Lung (tissue), 12 donors: ENCODE measurements around the gene AHCTF1. TPM values are rescaled to one million over a fixed set of nuclear protein-coding genes. Genes with fewer than 3 reads are reported as not detected.

Source experiments
- ATAC-seq: fragments of 200-7000 bp; cut with Tn5 transposase; one replicate; pipeline ENCODE4 v1.9.1; 2020; ENCODE audit warnings: moderate number of reproducible peaks; ENCODE audit not compliant: insufficient read depth, low FRiP score
- DNase-seq, 3 donors: peaks; one replicate each; pipeline ENCODE4 v3.0.0-alpha.2; 2013 to 2017
- H3K27ac ChIP-seq, 2 donors: one replicate each; pipeline ENCODE4 v1.5.1; 2013; ENCODE audit warnings: mild to moderate bottlenecking in 2 of 2, moderate library complexity in 2 of 2, control low read depth in 1 of 2, inconsistent platforms in 1 of 2, low read depth in 1 of 2, low read length in 1 of 2
- H3K27me3 ChIP-seq, 3 donors: one replicate each; pipeline ENCODE4 v1.5.1; 2013; ENCODE audit warnings: low read length in 2 of 3; ENCODE audit not compliant: control insufficient read depth in 3 of 3, insufficient read depth in 3 of 3
- H3K36me3 ChIP-seq, 4 donors: one replicate each; pipeline ENCODE4 v1.5.1; 2013; ENCODE audit warnings: low read length in 4 of 4, mild to moderate bottlenecking in 1 of 4, moderate library complexity in 1 of 4; ENCODE audit not compliant: control insufficient read depth in 4 of 4, insufficient read depth in 4 of 4
- H3K4me1 ChIP-seq, 5 donors: one replicate each; pipeline ENCODE4 v1.5.1; 2013; ENCODE audit warnings: low read length in 5 of 5, mild to moderate bottlenecking in 2 of 5, moderate library complexity in 1 of 5; ENCODE audit not compliant: control insufficient read depth in 5 of 5, insufficient read depth in 5 of 5
- H3K4me3 ChIP-seq: one replicate; pipeline ENCODE4 v1.5.1; 2013; ENCODE audit warnings: mild to moderate bottlenecking, control low read depth, moderate library complexity
- H3K9ac ChIP-seq, 2 donors: one replicate each; pipeline ENCODE4 v1.5.1; 2013; ENCODE audit warnings: low read length in 2 of 2, control low read depth in 1 of 2; ENCODE audit not compliant: insufficient read depth in 1 of 2
- H3K9me3 ChIP-seq, 4 donors: one replicate each; pipeline ENCODE4 v1.5.1; 2013; ENCODE audit warnings: low read length in 3 of 4, mild to moderate bottlenecking in 1 of 4, moderate library complexity in 1 of 4; ENCODE audit not compliant: control insufficient read depth in 4 of 4, insufficient read depth in 3 of 4
- CTCF ChIP-seq: IDR thresholded peaks from 2 replicates; pipeline ENCODE4 v1.5.1; 2012; ENCODE audit warnings: mild to moderate bottlenecking; ENCODE audit errors: control extremely low read depth, extremely low read depth
- WGBS, 2 donors: extraction: QIAGEN DNeasy Blood & Tissue Kit; methylation state at CpG; one replicate each; pipeline ENCODE4 v1.1.7; 2013; 5-methylcytosine and 5-hydroxymethylcytosine counted together
- polyA plus RNA-seq, 2 donors: library from polyadenylated mRNA; stranded (reverse); fragments of 200-250 nt; gene quantifications; one replicate each; pipeline ENCODE4 v1.2.1, GENCODE V29; 2013
- total RNA-seq, 2 donors: library from RNA; depleted of rRNA in 1 of 2; stranded (reverse); fragments of >200 nt in 1 of 2; gene quantifications; one replicate each; pipeline ENCODE4 v1.2.1, GENCODE V29; 2014 to 2021
- donor health status: control.
- donor health status: control.
- donor health status: Bipolar disorder and iron deficiency.
- donor health status: healthy.
- donor health status: DM: yes; HTN: yes; CAD: no.

Gene AHCTF1
- total and polyA plus RNA-seq, 4 donors, result 7.9 to 44.3 (median 22.2) TPM

GRCh38 chr1:246836209-246836966 is 95.4 kb downstream of the AHCTF1 start:
- ATAC-seq (no peak), DNase-seq (no peak)
- H3K9ac ChIP-seq, result no peak overlapping the region
- no peak overlapping the region for H3K27ac ChIP-seq
- peaks cover 0 to 3% (median 3%) of the 10 kb centered on the region in 4 donors for H3K36me3 ChIP-seq
- H3K4me3 ChIP-seq, result no peak overlapping the region
- WGBS, 2 donors, result 43 to 56% methylated on average over 6 of the region's 6 CpGs
- no peak for TF ChIP-seq CTCF
- H3K9me3 ChIP-seq, result no peaks in the 10 kb centered on the region
- H3K27me3 ChIP-seq, result no peaks in the 10 kb centered on the region
- H3K4me1 ChIP-seq, result no peaks in the 10 kb centered on the region

- no peaks in the 10 kb centered on the region for H3K36me3 ChIP-seq
- H3K9me3 ChIP-seq, result peaks cover 0 to 2% (median under 1%) of the 10 kb centered on the region in 4 donors
- H3K27me3 ChIP-seq, result no peaks in the 10 kb centered on the region
- WGBS, 2 donors, result 32 to 53% methylated on average over 4 of the region's 4 CpGs
- ATAC-seq (no peak), DNase-seq (no peak)
- H3K9ac ChIP-seq, result no peak overlapping the region
- no peak overlapping the region for H3K27ac ChIP-seq
- no peak overlapping the region for H3K4me3 ChIP-seq
- no peaks in the 10 kb centered on the region for H3K4me1 ChIP-seq
- TF ChIP-seq CTCF, result no peak
Observed at GRCh38 chr1:246831543-246831942, 100.2 kb downstream of the AHCTF1 start.

- Histone ChIP-seq H3K4me3 (no peak overlapping the region), H3K27me3 (no peaks in the 10 kb centered on the region), H3K9me3 (peaks cover 0 to 4% (median 2%) of the 10 kb centered on the region in 4 donors), H3K27ac (no peak overlapping the region), H3K4me1 (no peaks in the 10 kb centered on the region), H3K9ac (no peak overlapping the region), H3K36me3 (no peaks in the 10 kb centered on the region)
- ATAC-seq (no peak), DNase-seq (no peak)
- no peak for TF ChIP-seq CTCF
- WGBS, 2 donors, result 93 to 94% methylated on average over 4 of the region's 4 CpGs
Observed at GRCh38 chr1:246828818-246829217, 102.9 kb downstream of the AHCTF1 start.

GRCh38 chr1:246827396-246827795 is 104.4 kb downstream of the AHCTF1 start:
- Histone ChIP-seq H3K4me3 (no peak overlapping the region), H3K9ac (no peak overlapping the region), H3K4me1 (no peaks in the 10 kb centered on the region), H3K36me3 (no peaks in the 10 kb centered on the region), H3K9me3 (peaks cover 0 to 4% (median 2%) of the 10 kb centered on the region in 4 donors), H3K27me3 (no peaks in the 10 kb centered on the region), H3K27ac (no peak overlapping the region)
- DNase-seq, result no peak
- 69 to 86% methylated on average over 5 of the region's 5 CpGs for WGBS, 2 donors
- TF ChIP-seq CTCF, result no peak
- no peak for ATAC-seq
